SW480 (cell line): Measurements from ENCODE around the gene SLC17A4.
A peak's percentile ranks its signal among the peaks of the same experiment; 100 is the strongest.
"Not testable (repeated sequence)": the region's sequence is repeated elsewhere in the genome, so short reads cannot be mapped to it uniquely, and the experiment has no call there.

Source experiments
- DNase-seq: peaks from one replicate; pipeline ENCODE4 v3.0.0-alpha.2; 2016; ENCODE audit warnings: low spot score

The SLC17A4 gene

GRCh38 chr6:25754535-25754934 lies at the start of gene SLC17A4:
TSS of gene SLC17A4 (plus strand) at chr6:25754742. CDS start at chr6:25761963, 7,221 bp downstream.
- no peak for DNase-seq

- no peak for DNase-seq
Observed at GRCh38 chr6:25706314-25707014, 48.1 kb upstream of the SLC17A4 start.

- DNase-seq: no peak
Observed at GRCh38 chr6:25709761-25710160, 44.8 kb upstream of the SLC17A4 start.

- DNase-seq: no peak
Observed at GRCh38 chr6:25710287-25710686, 44.3 kb upstream of the SLC17A4 start.

GRCh38 chr6:25713824-25714223 lies 40.7 kb upstream of the SLC17A4 start:
- no peak for DNase-seq

GRCh38 chr6:25714765-25715164 lies 39.8 kb upstream of the SLC17A4 start:
- no peak for DNase-seq

GRCh38 chr6:25715794-25716193 lies 38.7 kb upstream of the SLC17A4 start:
- DNase-seq: no peak

GRCh38 chr6:25717866-25718740 lies 36.4 kb upstream of the SLC17A4 start:
- DNase-seq: peak; percentile 8

GRCh38 chr6:25726122-25726911 lies 28.2 kb upstream of the SLC17A4 start:
- no peak for DNase-seq

- DNase-seq: no peak
Observed at GRCh38 chr6:25727028-25727427, 27.5 kb upstream of the SLC17A4 start.

- DNase-seq: no peak
Observed at GRCh38 chr6:25730907-25731306, 23.6 kb upstream of the SLC17A4 start.

- DNase-seq: no peak
Observed at GRCh38 chr6:25731721-25732120, 22.8 kb upstream of the SLC17A4 start.

GRCh38 chr6:25732468-25733198 lies 21.9 kb upstream of the SLC17A4 start:
- DNase-seq: no peak

- DNase-seq: no peak
Observed at GRCh38 chr6:25735261-25735660, 19.3 kb upstream of the SLC17A4 start.

- DNase-seq: peak; percentile 1
Observed at GRCh38 chr6:25743868-25744267, 10.7 kb upstream of the SLC17A4 start.

GRCh38 chr6:25745836-25746235 lies 8.7 kb upstream of the SLC17A4 start:
- no peak for DNase-seq

- no peak for DNase-seq
Observed at GRCh38 chr6:25746968-25747367, 7.6 kb upstream of the SLC17A4 start.

- no peak for DNase-seq
Observed at GRCh38 chr6:25747477-25747876, 7.1 kb upstream of the SLC17A4 start.

GRCh38 chr6:25748049-25748448 lies 6.5 kb upstream of the SLC17A4 start:
- DNase-seq: no peak

GRCh38 chr6:25748601-25749517 lies 5.7 kb upstream of the SLC17A4 start:
- not testable (repeated sequence) for DNase-seq

GRCh38 chr6:25749837-25750236 lies 4.7 kb upstream of the SLC17A4 start:
- no peak for DNase-seq
